ENCODE measurements around the gene TNFRSF1A.

- no peak for TF ChIP-seq ARNT (IDR thresholded peaks at IDR 0.05)
- no peak for TF ChIP-seq POLR2A (IDR thresholded peaks at IDR 0.05; ENCODE audit: insufficient read depth in 1 of 2, low read depth in 2 of 2, low read length in 2 of 2)
- TF ChIP-seq ZNF672 (CRISPR knock-in tag; IDR thresholded peaks at IDR 0.05) = no peak
- TF ChIP-seq ZBTB40 (IDR thresholded peaks at IDR 0.05) = no peak
- TF ChIP-seq ZBTB40 (CRISPR knock-in tag; IDR thresholded peaks at IDR 0.05) = no peak
- no peak for TF ChIP-seq RNF2 (conservative IDR thresholded peaks at IDR 0.05; ENCODE audit: low read depth)
These were observed 13.9 kb upstream of the TNFRSF1A start for GRCh38 chr12:6355491-6356373.
